ENCODE results near the gene MIDN.

The MIDN gene

GRCh38 chr19:1233115-1233667 is 15.2 kb upstream of the MIDN start:
- DNase-seq = no peak

DNA sequence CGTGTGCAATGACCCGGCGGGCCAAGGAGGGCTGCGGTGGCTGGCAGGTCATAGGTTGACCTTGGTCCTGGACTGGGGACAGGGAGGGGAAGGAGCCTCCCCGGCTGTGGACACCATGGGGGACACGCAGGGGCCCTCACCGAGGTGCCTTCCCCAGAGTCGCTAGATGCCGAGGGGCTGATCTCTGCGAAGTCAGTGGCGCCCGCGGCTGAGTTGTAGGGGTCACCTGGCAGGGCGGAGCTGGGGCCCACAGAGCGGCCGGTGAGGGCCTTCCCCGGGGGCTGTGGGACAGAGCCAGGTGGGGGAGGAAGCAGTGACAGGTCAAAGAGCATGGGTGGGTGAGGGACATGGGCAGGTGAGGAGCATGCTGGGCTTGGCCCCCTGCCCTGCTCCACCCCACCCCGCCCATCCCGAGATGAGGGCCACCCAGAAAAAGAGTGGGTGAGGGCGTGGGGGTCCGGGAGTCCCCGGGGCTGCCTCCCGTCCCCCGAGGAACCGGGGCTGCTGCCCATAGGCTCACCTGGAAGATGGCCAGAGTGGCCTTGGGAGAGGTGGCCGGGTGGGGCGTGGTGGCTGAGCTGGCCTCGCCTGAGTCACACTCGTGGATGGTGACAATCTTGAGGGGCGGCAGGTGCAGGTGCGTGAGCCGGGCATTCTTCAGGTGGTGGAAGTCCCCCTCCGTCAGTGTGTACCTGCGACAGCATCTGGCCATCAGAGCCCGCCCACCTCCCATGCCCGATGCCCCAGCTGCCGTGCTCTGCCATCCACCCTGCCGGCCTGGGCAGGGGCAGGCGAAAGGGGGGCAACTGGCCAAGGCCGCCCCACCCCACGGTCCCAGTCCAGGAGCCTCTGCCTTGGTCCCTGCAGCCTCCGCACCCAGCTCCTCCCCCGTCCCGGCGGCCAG is 14.1 kb upstream of the MIDN start:
- no peak for DNase-seq

GRCh38 chr19:1234955-1235380 is 13.4 kb upstream of the MIDN start:
- no peak for DNase-seq

DNA sequence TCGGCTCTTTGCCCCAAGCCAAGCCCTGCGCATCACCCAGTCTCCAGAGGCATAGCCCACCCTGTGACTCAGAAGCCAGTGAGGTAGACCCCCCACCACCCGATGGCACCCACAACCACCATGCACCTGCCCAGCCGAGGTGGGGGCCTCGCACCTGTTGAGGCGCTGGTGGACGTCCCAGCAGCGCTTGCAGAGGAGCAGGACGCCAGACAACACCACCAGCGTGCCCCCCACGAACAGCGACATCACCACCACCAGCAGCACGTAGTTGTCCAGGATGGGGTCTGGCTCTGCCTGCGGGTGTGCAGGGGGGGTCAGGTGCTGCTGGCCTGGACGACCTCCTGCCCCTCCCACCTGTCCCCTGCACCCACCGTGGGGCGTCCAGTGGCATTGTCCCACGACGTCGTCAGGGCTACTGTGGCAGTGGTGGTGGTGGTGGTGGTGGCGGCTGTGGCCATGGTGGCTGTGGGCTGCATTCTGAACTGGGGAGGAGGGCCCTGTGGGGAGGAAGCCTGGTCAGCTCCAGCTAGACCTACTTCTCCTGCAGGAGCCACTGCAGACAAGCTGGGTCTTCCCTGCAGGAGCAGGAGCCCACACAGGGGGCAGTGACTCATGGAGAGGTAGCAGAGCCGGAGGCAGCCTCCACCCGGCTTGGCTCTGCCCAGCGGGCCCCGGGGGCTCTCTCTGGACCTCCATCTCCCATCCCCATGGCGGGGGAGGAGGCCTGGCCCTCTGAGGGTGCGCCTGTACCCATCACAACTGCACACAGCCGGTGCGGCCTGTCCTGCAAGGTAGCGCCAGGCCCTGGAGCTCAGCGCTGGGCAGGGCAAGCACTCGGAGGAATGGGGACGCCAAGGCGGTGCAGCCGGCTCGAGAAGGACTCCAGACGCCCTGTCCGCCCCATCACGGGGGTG is 12.5 kb upstream of the MIDN start:
- no peak for DNase-seq

DNA sequence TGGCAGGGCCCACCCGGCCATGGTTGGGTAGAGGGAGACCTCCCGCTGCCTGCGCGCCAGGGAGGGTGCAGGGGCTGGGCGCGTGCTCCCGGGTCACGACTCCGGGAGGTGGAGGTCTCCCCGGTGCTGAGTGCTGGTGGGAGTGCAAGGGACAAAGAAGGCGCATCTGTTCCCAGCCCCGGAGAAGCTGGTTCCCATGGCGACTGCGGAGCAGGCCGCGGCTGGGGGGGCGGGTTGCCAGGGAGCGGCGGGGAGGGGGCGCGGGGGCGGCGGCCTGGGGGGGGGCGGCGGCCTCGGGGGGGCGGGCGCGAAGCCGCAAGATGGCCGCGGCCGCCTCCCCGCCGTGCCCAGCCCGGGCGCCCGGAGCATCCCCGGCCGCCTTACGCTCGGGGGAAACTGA is 11.8 kb upstream of the MIDN start:
- DNase-seq = peak; percentile 41

- DNase-seq = no peak
These were observed 11.2 kb upstream of the MIDN start for GRCh38 chr19:1237027-1237659.

GRCh38 chr19:1237754-1238368 is 10.5 kb upstream of the MIDN start, which contains the start of gene CBARP:
TSS of gene CBARP (minus strand) at chr19:1238005. CDS start at chr19:1236100, 1,905 bp downstream.
- peak; percentile 23 for DNase-seq

GRCh38 chr19:1238369-1239303 is 9.7 kb upstream of the MIDN start:
- DNase-seq = no peak

DNA sequence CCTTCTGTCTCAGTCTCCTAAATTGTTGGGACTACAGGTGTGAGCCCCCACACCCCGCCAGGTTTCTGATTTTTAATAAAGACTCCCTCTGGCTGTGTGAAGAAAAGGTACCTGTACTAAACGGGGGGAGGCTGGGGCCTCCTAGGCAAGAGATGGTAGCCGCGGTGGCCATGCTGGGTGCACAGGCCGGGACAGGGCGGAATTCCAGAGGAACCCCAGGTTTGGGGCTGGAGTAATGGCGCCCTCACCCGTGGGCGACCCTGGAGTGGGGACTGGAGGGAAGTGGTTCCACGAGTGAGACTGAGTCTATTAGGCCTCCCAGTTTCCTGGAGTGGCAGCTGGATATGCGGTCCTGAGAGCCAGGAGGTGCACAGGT is 9.0 kb upstream of the MIDN start:
- DNase-seq = no peak

GRCh38 chr19:1239796-1240737 is 8.3 kb upstream of the MIDN start:
- peak; percentile 90 for DNase-seq

- DNase-seq = no peak
These were observed 7.5 kb upstream of the MIDN start for GRCh38 chr19:1240925-1241324.

GRCh38 chr19:1241417-1242095 is 6.8 kb upstream of the MIDN start, which contains the start of gene ATP5F1D:
TSS of gene ATP5F1D (plus strand) at chr19:1241751. CDS start at chr19:1241851, 100 bp downstream.
- peak; percentile 91 for DNase-seq

- DNase-seq = peak; percentile 40
These were observed 4.4 kb upstream of the MIDN start for GRCh38 chr19:1243768-1244692.

DNA sequence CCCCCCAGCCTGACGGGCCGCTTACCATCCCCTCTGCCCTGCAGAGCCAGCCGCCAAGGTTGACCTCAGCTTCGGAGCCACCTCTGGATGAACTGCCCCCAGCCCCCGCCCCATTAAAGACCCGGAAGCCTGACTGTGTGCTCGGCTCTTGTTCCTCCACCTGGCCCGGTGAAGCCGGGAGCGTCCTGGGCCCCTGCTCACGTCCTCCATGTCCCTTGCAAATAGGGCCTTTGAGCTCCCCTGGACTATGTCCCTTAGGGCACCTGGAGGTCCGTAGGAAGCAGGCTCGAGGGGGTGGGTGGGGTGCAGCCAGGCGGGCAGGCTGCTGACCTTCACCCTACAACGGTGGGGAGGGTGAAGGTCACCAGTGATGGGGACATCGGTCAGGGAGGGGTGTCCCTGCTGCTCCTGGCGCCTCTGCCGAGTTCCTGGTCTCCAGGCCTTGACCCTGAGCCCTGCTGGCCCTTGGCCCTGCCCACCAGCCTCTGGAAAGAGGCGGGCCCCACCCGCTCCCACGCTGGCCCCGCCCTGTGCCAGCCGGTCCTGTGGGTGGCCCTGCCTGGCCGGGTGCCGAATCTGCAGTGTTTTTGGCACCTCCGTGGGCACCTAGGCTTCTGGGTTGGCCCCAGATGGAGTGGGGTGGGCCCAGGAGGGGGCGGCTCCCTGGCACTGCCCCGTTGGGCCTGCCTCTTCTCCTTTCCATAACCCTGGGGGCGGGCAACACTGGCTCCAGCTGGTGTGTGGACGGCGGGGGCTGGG is 3.5 kb upstream of the MIDN start:
- no peak for DNase-seq

GRCh38 chr19:1245494-1246264 is 2.7 kb upstream of the MIDN start:
- DNase-seq = no peak

All from NCI-H1105 (cell line).